ENCODE results near the gene IMPDH2.

IMPDH2 gene

GRCh38 chr3:49021213-49021812, 7.9 kb downstream of the IMPDH2 start:
- peak; percentile 100 for DNase-seq (ENCODE audit: low read depth)
- Histone ChIP-seq H3K9me3 (ENCODE audit: control insufficient read depth, low read length) (no peaks in the 10 kb centered on the region), H3K4me1 (ENCODE audit: control insufficient read depth, insufficient read depth, low read length) (peaks cover 43% of the 10 kb centered on the region)

GRCh38 chr3:49020330-49021212, 8.6 kb downstream of the IMPDH2 start:
- Histone ChIP-seq H3K36me3 (ENCODE audit: control insufficient read depth, insufficient read depth, low read length, severe bottlenecking) (peaks cover 27% of the 10 kb centered on the region), H3K4me3 (ENCODE audit: low read length) (peak overlapping the region; percentile 94), H3K9me3 (ENCODE audit: control insufficient read depth, low read length) (no peaks in the 10 kb centered on the region), H3K4me1 (ENCODE audit: control insufficient read depth, insufficient read depth, low read length) (peaks cover 40% of the 10 kb centered on the region), H3K9ac (ENCODE audit: low read length) (peak overlapping the region; percentile 94), H3K27me3 (replicated peaks; ENCODE audit: control insufficient read depth, insufficient read depth, low read length) (no peaks in the 10 kb centered on the region)
- DNase-seq (ENCODE audit: low read depth): peak; percentile 62

More at GRCh38 chr3:49021213-49021812, 7.9 kb downstream of the IMPDH2 start:
- H3K36me3 ChIP-seq (ENCODE audit: control insufficient read depth, insufficient read depth, low read length, severe bottlenecking): peaks cover 27% of the 10 kb centered on the region
- peak overlapping the region; percentile 94 for H3K9ac ChIP-seq (ENCODE audit: low read length)
- peak overlapping the region; percentile 94 for H3K4me3 ChIP-seq (ENCODE audit: low read length)
- H3K27me3 ChIP-seq (replicated peaks; ENCODE audit: control insufficient read depth, insufficient read depth, low read length): no peaks in the 10 kb centered on the region

- Histone ChIP-seq H3K4me3 (ENCODE audit: low read length) (peak overlapping the region; percentile 94), H3K9ac (ENCODE audit: low read length) (peak overlapping the region; percentile 94), H3K9me3 (ENCODE audit: control insufficient read depth, low read length) (no peaks in the 10 kb centered on the region), H3K36me3 (ENCODE audit: control insufficient read depth, insufficient read depth, low read length, severe bottlenecking) (peaks cover 27% of the 10 kb centered on the region), H3K27me3 (replicated peaks; ENCODE audit: control insufficient read depth, insufficient read depth, low read length) (no peaks in the 10 kb centered on the region), H3K4me1 (ENCODE audit: control insufficient read depth, insufficient read depth, low read length) (peaks cover 37% of the 10 kb centered on the region)
- DNase-seq (ENCODE audit: low read depth): peak; percentile 52
Observed at GRCh38 chr3:49019941-49020329, 9.3 kb downstream of the IMPDH2 start.

- DNase-seq (ENCODE audit: low read depth): no peak
- Histone ChIP-seq H3K4me3 (ENCODE audit: low read length) (peak overlapping the region; percentile 91), H3K9me3 (ENCODE audit: control insufficient read depth, low read length) (no peaks in the 10 kb centered on the region), H3K36me3 (ENCODE audit: control insufficient read depth, insufficient read depth, low read length, severe bottlenecking) (peaks cover 21% of the 10 kb centered on the region), H3K27me3 (replicated peaks; ENCODE audit: control insufficient read depth, insufficient read depth, low read length) (no peaks in the 10 kb centered on the region), H3K4me1 (ENCODE audit: control insufficient read depth, insufficient read depth, low read length) (peaks cover 37% of the 10 kb centered on the region), H3K9ac (ENCODE audit: low read length) (peak overlapping the region; percentile 88)
Observed at GRCh38 chr3:49018707-49019006, 10.5 kb downstream of the IMPDH2 start.

- peak within 1 kb of the TSS; percentile 88 for H3K9ac ChIP-seq (ENCODE audit: low read length)
- DNase-seq (ENCODE audit: low read depth): peak; percentile 80
- peak within 1 kb of the TSS; percentile 91 for H3K4me3 ChIP-seq (ENCODE audit: low read length)
- H3K36me3 ChIP-seq (ENCODE audit: control insufficient read depth, insufficient read depth, low read length, severe bottlenecking): peaks cover 20% of the 10 kb centered on the region
- no peaks in the 10 kb centered on the region for H3K27me3 ChIP-seq (replicated peaks; ENCODE audit: control insufficient read depth, insufficient read depth, low read length)
- H3K4me1 ChIP-seq (ENCODE audit: control insufficient read depth, insufficient read depth, low read length): peaks cover 34% of the 10 kb centered on the region
- H3K9me3 ChIP-seq (ENCODE audit: control insufficient read depth, low read length): no peaks in the 10 kb centered on the region
Observed at GRCh38 chr3:49017971-49018706, 11.1 kb downstream of the IMPDH2 start, which contains the start of gene DALRD3. TSS of gene DALRD3 (minus strand) at chr3:49018580. CDS start at chr3:49018564, 16 bp downstream.

- H3K4me3 ChIP-seq (ENCODE audit: low read length): peak overlapping the region; percentile 91
- H3K9me3 ChIP-seq (ENCODE audit: control insufficient read depth, low read length): no peaks in the 10 kb centered on the region
- H3K27me3 ChIP-seq (replicated peaks; ENCODE audit: control insufficient read depth, insufficient read depth, low read length): no peaks in the 10 kb centered on the region
- peaks cover 27% of the 10 kb centered on the region for H3K36me3 ChIP-seq (ENCODE audit: control insufficient read depth, insufficient read depth, low read length, severe bottlenecking)
- H3K4me1 ChIP-seq (ENCODE audit: control insufficient read depth, insufficient read depth, low read length): peaks cover 27% of the 10 kb centered on the region
- DNase-seq (ENCODE audit: low read depth): peak; percentile 21
- peak overlapping the region; percentile 88 for H3K9ac ChIP-seq (ENCODE audit: low read length)
Observed at GRCh38 chr3:49017229-49017970, 11.8 kb downstream of the IMPDH2 start.

- no peak for DNase-seq (ENCODE audit: low read depth)
- peaks cover 27% of the 10 kb centered on the region for H3K36me3 ChIP-seq (ENCODE audit: control insufficient read depth, insufficient read depth, low read length, severe bottlenecking)
- no peak overlapping the region for H3K4me3 ChIP-seq (ENCODE audit: low read length)
- H3K27me3 ChIP-seq (replicated peaks; ENCODE audit: control insufficient read depth, insufficient read depth, low read length): no peaks in the 10 kb centered on the region
- peak overlapping the region; percentile 88 for H3K9ac ChIP-seq (ENCODE audit: low read length)
- peaks cover 26% of the 10 kb centered on the region for H3K4me1 ChIP-seq (ENCODE audit: control insufficient read depth, insufficient read depth, low read length)
- H3K9me3 ChIP-seq (ENCODE audit: control insufficient read depth, low read length): no peaks in the 10 kb centered on the region
Observed at GRCh38 chr3:49016414-49017228, 12.6 kb downstream of the IMPDH2 start.

- no peak for DNase-seq (ENCODE audit: low read depth)
- H3K36me3 ChIP-seq (ENCODE audit: control insufficient read depth, insufficient read depth, low read length, severe bottlenecking): peaks cover 27% of the 10 kb centered on the region
- H3K4me1 ChIP-seq (ENCODE audit: control insufficient read depth, insufficient read depth, low read length): peaks cover 26% of the 10 kb centered on the region
Observed at GRCh38 chr3:49015765-49016164, 13.4 kb downstream of the IMPDH2 start.

GRCh38 chr3:49015072-49015471, 14.1 kb downstream of the IMPDH2 start:
- Histone ChIP-seq H3K27me3 (replicated peaks; ENCODE audit: control insufficient read depth, insufficient read depth, low read length) (no peaks in the 10 kb centered on the region), H3K36me3 (ENCODE audit: control insufficient read depth, insufficient read depth, low read length, severe bottlenecking) (peaks cover 27% of the 10 kb centered on the region), H3K9me3 (ENCODE audit: control insufficient read depth, low read length) (no peaks in the 10 kb centered on the region), H3K9ac (ENCODE audit: low read length) (no peak overlapping the region), H3K4me3 (ENCODE audit: low read length) (no peak overlapping the region), H3K4me1 (ENCODE audit: control insufficient read depth, insufficient read depth, low read length) (peaks cover 22% of the 10 kb centered on the region)
- DNase-seq (ENCODE audit: low read depth): no peak

More at GRCh38 chr3:49015765-49016164, 13.4 kb downstream of the IMPDH2 start:
- Histone ChIP-seq H3K4me3 (ENCODE audit: low read length) (no peak overlapping the region), H3K9me3 (ENCODE audit: control insufficient read depth, low read length) (no peaks in the 10 kb centered on the region), H3K27me3 (replicated peaks; ENCODE audit: control insufficient read depth, insufficient read depth, low read length) (no peaks in the 10 kb centered on the region), H3K9ac (ENCODE audit: low read length) (no peak overlapping the region)

Measured in adipocyte (in vitro differentiated cells).